ENCODE results near the gene GRK6. TPM values are rescaled to one million over a fixed set of nuclear protein-coding genes. Genes with fewer than 3 reads are reported as not detected.

Gene GRK6
- total and polyA plus RNA-seq, 2 of the 4 experiments (the other 2 are of a cell fraction): 25.3 to 30.1 TPM

DNA sequence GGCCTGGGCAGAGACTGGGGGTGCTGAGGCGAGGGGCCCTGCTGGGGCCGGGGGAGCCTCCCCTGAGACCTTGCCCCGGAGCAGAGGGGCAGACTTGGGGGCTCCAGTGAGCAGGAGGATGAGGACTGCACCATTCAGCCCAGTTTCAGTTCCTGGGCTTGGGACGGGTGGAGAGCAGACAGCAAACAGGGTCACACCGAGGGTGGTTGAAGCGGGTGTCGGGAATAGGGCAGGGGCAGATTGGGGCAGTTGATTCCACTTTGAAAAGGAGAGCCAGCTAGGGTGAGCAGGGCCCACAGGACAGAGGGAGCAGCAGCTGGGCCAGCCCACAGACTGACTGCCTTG lies 4.5 kb downstream of the GRK6 start (continued):
- no peak for TF ChIP-seq ELK1 (IDR thresholded peaks at IDR 0.05; ENCODE audit: borderline replicate concordance, low read depth, low read length)

- in situ Hi-C loops (cut with MboI; ENCODE audit: low sequenced_read_pairs) (no loop called here), intact Hi-C loops (cut with micrococcal nuclease) (no loop called here), dilution Hi-C loops (cut with HindIII; ENCODE audit: low sequenced_read_pairs, unreplicated experiment) (no loop called here)
- no peak for DNase-seq
- Histone ChIP-seq H3K9ac (ENCODE audit: low read depth, low read length) (no peak overlapping the region), H2AK5ac (ENCODE audit: low read depth, low read length) (no peak overlapping the region), H3K4me1 (ENCODE audit: control insufficient read depth, insufficient read depth, low read length) (peaks cover 10% of the 10 kb centered on the region), H4K20me1 (ENCODE audit: insufficient read depth, low read length) (peaks cover 29% of the 10 kb centered on the region), H4K8ac (ENCODE audit: low read depth in 2 of 2, low read length in 2 of 2) (no peak overlapping the region), H3K4me3 (ENCODE audit: insufficient read depth, low read depth, low read length) (no peak overlapping the region), H2AK9ac (replicated peaks; ENCODE audit: low read depth, low read length, poor library complexity) (no peak overlapping the region), H3K27ac (ENCODE audit: insufficient read depth, low read length) (no peak overlapping the region), H2BK20ac (ENCODE audit: low read depth, low read length) (no peak overlapping the region), H3K4ac (ENCODE audit: low read depth, low read length) (no peak overlapping the region), H3K4me2 (ENCODE audit: low read depth, low read length) (no peak overlapping the region), H3K56ac (ENCODE audit: extremely low read depth, insufficient read depth, low read length) (no peak overlapping the region), H3K14ac (replicated peaks; ENCODE audit: low read depth, low read length) (no peak overlapping the region), H3K9me3 (ENCODE audit: control insufficient read depth, insufficient read depth, low read length) (no peaks in the 10 kb centered on the region), H3K79me1 (ENCODE audit: low read depth in 1 of 2, low read length in 2 of 2) (peaks cover 13 to 44% of the 10 kb centered on the region in 2 experiments), H2AFZ (replicated peaks; ENCODE audit: low read length, poor library complexity) (peak overlapping the region; percentile 21), H3K18ac (ENCODE audit: low read depth, low read length) (no peak overlapping the region), H3K9me1 (ENCODE audit: insufficient read depth, low read length) (peaks cover 6% of the 10 kb centered on the region; the same call in 1 of the 2 replicates), H4K91ac (ENCODE audit: insufficient read depth, low read depth, low read length) (no peak overlapping the region), H3K23ac (ENCODE audit: low read depth, low read length) (no peak overlapping the region), H4K5ac (ENCODE audit: low read depth, low read length) (no peak overlapping the region), H2BK120ac (ENCODE audit: low read depth, low read length) (no peak overlapping the region), H2BK15ac (ENCODE audit: low read depth, low read length) (no peak overlapping the region), H2BK5ac (ENCODE audit: low read depth, low read length, poor library complexity, severe bottlenecking) (no peak overlapping the region), H3K27me3 (ENCODE audit: control insufficient read depth, insufficient read depth, low read length) (no peaks in the 10 kb centered on the region), H3K36me3 (ENCODE audit: control insufficient read depth, insufficient read depth, low read length) (peaks cover 41% of the 10 kb centered on the region)
- ChIA-PET CTCF (no interaction called here), POLR2A (ENCODE audit: unreplicated experiment) (no interaction called here)
- ATAC-seq (ENCODE audit: low read depth): no peak
- WGBS, 2 experiments (ENCODE audit: extremely low coverage in 2 of 2, insufficient read length in 1 of 2): 90% methylated on average over 12 of the region's 29 CpGs; no CpG with 5 or more reads in 1 of the 2 experiments
- no TSS peak for BruUV-seq (replicated peaks)
- TF ChIP-seq, protein P1, sequence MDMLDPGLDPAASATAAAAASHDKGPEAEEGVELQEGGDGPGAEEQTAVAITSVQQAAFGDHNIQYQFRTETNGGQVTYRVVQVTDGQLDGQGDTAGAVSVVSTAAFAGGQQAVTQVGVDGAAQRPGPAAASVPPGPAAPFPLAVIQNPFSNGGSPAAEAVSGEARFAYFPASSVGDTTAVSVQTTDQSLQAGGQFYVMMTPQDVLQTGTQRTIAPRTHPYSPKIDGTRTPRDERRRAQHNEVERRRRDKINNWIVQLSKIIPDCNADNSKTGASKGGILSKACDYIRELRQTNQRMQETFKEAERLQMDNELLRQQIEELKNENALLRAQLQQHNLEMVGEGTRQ (IDR thresholded peaks at IDR 0.05; ENCODE audit: low read depth, low read length): no peak
- TF ChIP-seq CTCF (conservative IDR thresholded peaks at IDR 0.05; ENCODE audit: low read depth, low read length): no peak
- no peak for TF ChIP-seq NFE2L2 (IDR thresholded peaks at IDR 0.05; ENCODE audit: low read depth, low read length)
- TF ChIP-seq FOS (IDR thresholded peaks at IDR 0.05; ENCODE audit: low read depth, low read length): no peak
- TF ChIP-seq SMC3 (IDR thresholded peaks at IDR 0.05; ENCODE audit: low read depth, low read length): no peak
- TF ChIP-seq POLR2A (IDR thresholded peaks at IDR 0.05; ENCODE audit: low read depth, low read length): no peak
- TF ChIP-seq MAZ (IDR thresholded peaks at IDR 0.05; ENCODE audit: borderline replicate concordance, low read depth, low read length): no peak
- no peak for TF ChIP-seq RFX5 (IDR thresholded peaks at IDR 0.05; ENCODE audit: low read depth, low read length)
- no peak for TF ChIP-seq CHD1 (IDR thresholded peaks at IDR 0.05; ENCODE audit: low read depth, low read length)
- TF ChIP-seq ELK1 (IDR thresholded peaks at IDR 0.05; ENCODE audit: borderline replicate concordance, low read depth, low read length): no peak
Observed at GRCh38 chr5:177431317-177432142, 5.1 kb downstream of the GRK6 start.
